GM19043 (cell line): ENCODE measurements around the gene IRF9.

Experiments used
- ATAC-seq: cut with Tn5 transposase; IDR thresholded peaks from one replicate; pipeline ENCODE4 v1.9.1; 2021; ENCODE audit warnings: low read depth; ENCODE audit not compliant: unreplicated experiment

The IRF9 gene

DNA sequence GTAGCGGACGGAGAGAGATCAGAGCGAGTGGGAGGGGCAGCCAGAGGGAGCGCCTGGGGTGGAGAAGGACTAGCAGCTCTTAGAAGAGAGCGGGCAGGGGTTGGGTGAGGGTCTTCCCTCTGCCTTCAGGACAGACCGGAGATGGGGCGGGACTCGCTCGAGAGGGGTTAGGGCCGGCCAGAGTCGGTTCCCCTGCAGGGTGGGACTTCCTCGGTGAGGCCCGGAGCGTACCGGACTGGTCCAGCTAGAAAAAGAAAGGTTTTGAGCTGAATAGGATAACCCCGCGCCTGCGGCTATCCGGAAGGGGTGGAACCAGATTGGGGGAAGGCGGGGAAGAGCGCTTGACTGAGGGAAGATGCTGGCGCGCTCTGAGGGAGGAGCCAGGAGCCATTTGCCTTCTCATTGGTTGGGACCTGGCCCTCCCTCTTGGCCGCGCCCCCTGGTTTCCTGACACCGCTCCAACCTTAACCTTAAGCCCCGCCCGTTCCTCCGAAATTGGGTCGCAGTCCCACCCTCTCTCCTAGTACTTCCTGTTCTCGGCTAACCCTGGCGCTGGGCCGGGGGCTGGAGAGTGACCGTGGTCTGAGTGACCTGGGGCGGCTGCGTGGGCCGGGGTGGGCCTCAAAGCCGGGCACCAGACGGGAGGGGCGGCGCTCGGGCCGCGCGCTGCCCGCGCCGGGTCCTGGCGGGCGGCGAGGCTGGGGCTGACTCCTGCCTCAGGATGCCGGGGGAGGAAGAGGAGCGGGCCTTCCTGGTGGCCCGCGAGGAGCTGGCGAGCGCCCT lies 13.9 kb upstream of the IRF9 start, which contains the start of gene RNF31:
Gene RNF31, plus strand, starts transcription at position 521 of the 783 bp plus-strand sequence. Its CDS starts 201 bp downstream, at position 722.
- ATAC-seq, result peak; percentile 79

DNA sequence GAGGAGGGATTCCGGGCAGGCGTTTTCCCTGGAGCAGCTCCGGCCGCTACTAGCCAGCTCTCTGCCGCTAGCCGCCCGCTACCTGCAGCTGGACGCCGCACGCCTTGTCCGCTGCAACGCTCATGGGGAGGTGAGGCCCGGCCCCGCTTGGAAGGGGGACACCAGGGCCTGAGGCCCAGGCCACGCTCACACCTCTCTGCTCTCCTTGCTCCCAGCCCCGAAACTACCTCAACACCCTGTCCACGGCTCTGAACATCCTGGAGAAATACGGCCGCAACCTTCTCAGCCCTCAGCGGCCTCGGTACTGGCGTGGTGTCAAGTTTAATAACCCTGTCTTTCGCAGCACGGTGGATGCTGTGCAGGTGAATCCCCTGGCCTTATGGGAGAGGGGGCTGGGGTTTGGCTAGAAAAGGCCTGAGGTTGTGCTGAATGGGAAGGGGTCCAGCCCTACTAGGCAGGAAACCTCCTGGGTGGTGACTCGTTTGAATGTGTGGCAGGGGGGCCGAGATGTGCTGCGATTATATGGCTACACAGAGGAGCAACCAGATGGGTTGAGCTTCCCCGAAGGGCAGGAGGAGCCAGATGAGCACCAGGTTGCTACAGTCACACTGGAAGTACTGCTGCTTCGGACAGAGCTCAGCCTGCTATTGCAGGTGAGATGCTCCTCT lies 13.2 kb upstream of the IRF9 start:
- no peak for ATAC-seq

DNA sequence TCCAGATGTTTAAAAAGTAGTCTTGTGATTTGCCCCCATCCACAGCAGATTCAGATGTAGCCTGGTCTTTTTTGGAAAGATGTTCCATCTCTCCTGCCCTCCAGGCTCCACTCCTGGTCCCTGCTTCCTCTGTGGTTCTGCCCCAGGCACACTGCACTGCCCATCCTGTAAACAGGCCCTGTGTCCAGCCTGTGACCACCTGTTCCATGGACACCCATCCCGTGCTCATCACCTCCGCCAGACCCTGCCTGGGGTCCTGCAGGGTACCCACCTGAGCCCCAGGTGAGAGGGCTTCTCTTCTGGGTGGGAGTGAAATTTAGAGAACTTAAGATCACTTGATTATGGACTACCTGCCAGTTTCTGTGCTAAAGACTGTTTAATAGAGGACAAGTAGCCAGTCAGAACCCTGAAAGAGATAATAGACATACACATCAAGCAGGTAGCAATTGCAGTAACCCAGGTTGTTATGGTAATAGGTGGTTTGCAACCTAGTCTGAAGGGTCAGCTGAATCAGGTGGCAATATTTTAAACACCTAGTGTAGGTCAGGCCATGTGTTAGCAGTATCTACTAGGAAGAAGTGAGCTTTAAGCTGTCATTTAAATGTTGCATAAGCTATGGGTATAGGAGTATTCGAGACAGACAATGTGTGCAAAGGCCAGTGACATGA lies 11.6 kb upstream of the IRF9 start:
- ATAC-seq, result no peak

DNA sequence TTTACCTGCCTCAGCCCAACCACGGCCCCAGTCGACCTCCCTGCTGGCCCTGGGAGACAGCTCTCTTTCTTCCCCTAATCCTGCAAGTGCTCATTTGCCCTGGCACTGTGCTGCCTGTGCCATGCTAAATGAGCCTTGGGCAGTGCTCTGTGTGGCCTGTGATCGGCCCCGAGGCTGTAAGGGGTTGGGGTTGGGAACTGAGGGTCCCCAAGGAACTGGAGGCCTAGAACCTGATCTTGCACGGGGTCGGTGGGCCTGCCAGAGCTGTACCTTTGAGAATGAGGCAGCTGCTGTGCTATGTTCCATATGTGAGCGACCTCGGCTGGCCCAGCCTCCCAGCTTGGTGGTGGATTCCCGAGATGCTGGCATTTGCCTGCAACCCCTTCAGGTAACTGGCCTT lies 11.0 kb upstream of the IRF9 start:
- ATAC-seq, result no peak

DNA sequence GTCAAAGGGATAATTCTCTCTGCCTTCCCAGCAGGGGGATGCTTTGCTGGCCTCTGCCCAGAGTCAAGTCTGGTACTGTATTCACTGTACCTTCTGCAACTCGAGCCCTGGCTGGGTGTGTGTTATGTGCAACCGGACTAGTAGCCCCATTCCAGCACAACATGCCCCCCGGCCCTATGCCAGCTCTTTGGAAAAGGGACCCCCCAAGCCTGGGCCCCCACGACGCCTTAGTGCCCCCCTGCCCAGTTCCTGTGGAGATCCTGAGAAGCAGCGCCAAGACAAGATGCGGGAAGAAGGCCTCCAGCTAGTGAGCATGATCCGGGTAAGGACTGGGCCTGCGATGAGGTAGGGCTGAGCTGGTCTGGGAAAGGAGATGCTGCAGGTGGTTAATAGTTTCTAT lies 10.5 kb upstream of the IRF9 start:
- ATAC-seq, result no peak

DNA sequence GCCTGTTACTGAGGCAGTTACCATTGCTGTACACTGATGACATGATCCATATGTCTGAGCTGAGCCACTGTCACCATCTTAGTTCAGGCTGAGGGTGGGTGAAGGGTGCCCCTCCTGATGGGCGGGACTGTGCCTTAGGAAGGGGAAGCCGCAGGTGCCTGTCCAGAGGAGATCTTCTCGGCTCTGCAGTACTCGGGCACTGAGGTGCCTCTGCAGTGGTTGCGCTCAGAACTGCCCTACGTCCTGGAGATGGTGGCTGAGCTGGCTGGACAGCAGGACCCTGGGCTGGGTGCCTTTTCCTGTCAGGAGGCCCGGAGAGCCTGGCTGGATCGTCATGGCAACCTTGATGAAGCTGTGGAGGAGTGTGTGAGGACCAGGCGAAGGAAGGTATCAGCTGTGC lies 10.1 kb upstream of the IRF9 start:
- ATAC-seq, result no peak

DNA sequence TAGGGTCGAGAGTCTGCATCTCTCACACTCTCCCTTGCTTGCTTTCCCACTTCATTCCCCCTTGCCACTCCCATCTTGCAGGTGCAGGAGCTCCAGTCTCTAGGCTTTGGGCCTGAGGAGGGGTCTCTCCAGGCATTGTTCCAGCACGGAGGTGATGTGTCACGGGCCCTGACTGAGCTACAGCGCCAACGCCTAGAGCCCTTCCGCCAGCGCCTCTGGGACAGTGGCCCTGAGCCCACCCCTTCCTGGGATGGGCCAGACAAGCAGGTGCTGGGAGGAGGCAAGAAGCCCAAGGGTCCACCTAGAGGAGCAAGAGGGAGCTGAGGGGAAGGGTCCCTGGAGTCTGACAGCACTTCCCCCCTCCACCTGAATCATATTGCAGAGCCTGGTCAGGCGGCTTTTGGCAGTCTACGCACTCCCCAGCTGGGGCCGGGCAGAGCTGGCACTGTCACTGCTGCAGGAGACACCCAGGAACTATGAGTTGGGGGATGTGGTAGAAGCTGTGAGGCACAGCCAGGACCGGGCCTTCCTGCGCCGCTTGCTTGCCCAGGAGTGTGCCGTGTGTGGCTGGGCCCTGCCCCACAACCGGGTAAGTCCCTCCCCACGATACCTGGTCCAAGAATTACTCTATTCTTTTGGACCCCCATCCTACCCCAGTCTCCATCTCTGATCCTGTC lies 9.5 kb upstream of the IRF9 start:
- no peak for ATAC-seq

DNA sequence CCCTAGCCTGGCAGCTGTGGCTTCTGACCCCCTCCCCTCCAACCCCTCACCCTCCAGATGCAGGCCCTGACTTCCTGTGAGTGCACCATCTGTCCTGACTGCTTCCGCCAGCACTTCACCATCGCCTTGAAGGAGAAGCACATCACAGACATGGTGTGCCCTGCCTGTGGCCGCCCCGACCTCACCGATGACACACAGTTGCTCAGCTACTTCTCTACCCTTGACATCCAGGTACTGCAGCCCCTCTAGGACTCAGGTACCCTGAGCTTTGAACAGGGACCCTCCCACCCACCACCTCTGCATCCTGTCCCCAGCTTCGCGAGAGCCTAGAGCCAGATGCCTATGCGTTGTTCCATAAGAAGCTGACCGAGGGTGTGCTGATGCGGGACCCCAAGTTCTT lies 6.0 kb upstream of the IRF9 start:
- ATAC-seq, result no peak

DNA sequence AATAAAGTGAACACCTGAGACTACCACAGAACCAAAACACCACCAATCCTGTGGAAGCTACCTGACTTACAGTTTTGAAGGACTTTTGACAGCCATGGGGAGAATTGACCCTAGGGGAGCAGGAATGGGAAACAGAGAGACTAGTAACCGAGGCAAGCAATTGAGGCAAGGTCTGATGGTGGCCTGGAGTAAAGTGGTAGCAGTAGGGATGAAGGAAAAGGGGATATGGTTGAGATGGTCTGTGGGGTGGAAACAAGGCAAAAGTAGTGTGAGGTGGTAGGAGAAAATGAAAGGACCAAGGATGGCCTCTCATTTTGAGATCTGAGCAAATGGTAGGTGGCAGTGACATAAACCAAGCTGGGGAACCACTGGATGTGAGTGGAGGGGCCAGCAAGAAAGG lies 4.2 kb upstream of the IRF9 start:
- no peak for ATAC-seq

DNA sequence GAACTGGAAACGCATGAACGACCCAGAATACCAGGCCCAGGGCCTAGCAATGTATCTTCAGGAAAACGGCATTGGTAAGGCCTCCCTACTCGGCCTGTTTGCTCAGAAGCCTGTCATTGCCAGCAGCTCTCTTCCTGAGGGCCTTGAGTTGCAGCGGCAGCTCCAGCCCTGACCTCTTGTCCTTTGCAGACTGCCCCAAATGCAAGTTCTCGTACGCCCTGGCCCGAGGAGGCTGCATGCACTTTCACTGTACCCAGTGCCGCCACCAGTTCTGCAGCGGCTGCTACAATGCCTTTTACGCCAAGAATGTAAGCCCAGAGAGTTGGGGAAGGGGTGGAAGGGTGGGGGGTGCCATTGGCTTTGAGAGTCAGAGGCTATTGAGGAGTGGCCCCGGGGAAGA lies 3.7 kb upstream of the IRF9 start:
- ATAC-seq, result no peak

DNA sequence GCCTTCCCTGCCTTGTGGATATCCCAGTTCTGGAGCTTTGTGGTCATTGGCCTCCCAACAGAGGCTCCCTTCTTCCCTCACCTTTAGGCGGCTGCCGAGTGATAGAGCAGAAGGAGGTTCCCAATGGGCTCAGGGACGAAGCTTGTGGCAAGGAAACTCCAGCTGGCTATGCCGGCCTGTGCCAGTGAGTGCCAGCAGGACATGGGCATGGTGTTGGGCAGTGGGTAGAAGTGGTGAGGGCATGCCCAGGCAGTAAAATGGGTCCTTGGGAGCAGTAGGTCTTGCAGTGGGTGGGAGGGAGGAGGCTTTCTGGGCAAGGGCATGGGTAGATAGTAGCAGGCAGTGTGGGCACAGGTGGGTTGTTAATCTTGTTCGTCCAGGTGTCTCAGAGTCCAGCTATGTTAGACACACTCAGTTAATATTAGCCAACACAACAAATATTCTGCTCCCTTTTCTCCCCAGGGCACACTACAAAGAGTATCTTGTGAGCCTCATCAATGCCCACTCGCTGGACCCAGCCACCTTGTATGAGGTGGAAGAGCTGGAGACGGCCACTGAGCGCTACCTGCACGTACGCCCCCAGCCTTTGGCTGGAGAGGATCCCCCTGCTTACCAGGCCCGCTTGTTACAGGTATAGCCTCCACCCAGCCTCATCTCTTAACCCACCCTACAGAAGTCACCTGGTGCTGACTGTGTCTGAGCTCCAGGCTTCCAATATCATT lies 1.1 kb upstream of the IRF9 start:
- ATAC-seq, result no peak

DNA sequence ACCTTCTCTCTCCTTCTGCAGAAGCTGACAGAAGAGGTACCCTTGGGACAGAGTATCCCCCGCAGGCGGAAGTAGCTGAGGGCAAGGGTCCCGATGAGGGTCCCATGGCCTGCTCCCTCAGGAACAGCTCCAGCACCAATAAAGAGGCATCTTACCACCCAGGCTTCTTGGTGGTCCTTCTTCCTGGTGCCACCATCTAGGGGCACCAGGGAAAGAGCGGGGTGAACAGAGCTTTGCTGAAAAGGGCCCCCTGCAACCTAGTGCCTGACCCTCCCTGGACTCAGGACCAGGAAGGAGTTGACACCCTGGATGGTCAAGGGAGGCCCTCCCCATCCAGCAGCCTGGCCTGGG lies 591 bp upstream of the IRF9 start:
- no peak for ATAC-seq

DNA sequence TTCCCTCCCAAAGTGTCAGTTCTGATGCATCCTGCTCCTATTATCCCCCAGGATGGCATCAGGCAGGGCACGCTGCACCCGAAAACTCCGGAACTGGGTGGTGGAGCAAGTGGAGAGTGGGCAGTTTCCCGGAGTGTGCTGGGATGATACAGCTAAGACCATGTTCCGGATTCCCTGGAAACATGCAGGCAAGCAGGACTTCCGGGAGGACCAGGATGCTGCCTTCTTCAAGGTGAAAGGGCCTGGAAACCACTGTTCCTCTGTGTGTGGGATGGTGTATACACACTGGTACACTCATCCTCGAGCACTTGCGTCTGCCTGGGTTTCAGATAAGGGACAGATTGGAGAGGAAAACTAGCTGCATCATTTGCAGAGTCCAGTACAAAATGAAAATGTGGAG lies 1.0 kb downstream of the IRF9 start:
- ATAC-seq, result no peak

DNA sequence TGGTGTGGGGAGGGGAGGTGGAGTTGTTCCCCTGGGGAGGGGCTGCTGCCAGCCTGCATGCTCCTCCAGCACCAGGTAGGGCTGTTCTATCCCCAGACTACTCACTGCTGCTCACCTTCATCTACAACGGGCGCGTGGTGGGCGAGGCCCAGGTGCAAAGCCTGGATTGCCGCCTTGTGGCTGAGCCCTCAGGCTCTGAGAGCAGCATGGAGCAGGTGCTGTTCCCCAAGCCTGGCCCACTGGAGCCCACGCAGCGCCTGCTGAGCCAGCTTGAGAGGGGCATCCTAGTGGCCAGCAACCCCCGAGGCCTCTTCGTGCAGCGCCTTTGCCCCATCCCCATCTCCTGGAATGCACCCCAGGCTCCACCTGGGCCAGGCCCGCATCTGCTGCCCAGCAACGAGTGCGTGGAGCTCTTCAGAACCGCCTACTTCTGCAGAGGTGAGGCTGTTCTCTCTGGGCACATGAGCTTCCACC lies 3.5 kb downstream of the IRF9 start:
- no peak for ATAC-seq

DNA sequence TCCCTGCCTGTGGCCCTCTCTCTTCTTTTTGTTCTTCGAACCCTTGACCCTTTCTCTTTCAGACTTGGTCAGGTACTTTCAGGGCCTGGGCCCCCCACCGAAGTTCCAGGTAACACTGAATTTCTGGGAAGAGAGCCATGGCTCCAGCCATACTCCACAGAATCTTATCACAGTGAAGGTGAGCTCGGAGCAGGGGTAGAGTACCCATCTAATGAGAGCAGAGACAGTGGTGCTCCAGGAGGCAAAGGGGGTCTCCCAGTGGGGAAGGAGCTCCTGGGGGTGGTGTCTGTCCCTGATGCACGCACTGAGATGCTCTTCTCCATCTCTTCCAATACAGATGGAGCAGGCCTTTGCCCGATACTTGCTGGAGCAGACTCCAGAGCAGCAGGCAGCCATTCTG lies 4.7 kb downstream of the IRF9 start:
- no peak for ATAC-seq

DNA sequence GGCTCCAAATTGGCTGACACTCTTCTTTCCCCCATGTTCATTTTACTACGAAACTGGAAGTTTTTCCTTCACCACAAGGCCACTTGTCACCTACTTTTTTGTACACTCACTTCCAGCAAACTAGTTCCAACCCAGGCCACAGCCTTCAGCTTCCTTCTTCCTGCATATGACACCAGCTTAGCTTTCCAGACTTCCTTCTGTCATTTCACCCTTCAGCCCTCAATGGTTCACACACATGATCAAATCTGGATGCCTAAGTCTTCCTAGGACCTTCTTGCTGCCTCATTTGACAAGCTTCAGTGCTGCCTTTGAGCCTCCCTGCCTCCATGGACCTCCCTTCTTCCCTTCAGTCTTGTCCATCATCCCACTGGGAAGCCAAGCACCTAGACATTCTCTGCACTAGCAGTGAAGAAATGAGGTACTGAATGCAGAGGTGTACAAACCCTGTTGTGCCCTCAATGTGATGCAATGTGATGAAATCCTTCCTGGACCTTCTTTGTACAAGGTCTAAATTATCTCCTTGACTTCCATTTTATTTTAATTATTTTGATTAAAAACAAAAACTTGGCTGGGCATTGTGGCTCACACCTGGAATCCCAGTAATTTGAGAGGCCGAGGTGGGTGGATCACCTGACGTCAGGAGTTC lies 6.5 kb downstream of the IRF9 start:
- no peak for ATAC-seq

DNA sequence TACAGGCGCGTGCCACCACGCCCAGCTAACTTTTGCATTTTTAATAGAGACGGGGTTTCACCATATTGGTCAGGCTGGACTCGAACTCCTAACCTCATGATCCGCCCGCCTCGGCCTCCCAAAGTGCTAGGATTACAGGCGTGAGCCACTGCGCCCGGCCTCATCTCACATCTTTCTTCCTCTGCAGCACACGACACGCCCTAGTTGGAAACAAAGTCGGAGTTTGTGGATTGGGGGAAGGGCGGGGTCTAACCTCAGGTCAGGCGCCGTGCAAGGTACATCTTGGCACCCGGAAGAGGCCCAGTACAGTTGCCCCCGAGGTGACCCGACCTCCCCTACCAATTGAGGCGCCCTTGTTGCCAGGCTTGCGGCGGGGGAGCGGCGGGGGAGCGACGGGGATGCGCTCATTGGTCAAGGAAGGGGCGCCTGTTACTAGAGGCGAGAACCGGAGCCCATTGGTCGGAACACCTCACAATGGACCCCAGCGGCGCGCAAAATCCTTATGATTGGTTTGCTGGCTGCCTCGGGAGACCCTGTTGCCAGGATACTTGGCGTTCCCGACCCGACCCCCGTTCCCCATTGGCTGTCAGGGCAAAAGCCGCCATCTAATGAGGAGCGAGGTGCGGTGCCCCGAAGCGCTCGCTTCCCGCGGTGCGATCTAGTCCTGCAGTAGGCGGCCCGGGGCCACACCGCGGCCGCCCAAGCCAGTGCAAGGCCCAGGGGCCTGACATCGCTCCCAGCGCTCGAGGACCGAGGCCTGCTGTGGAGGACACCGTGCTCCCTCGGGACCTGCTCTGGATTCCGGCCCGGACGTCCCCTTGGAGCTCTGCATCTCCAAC lies 10.6 kb downstream of the IRF9 start, which contains the start of gene REC8:
Gene REC8, plus strand, starts transcription at position 659 of the 839 bp plus-strand sequence. CDS start 473 bp downstream, outside the sequence.
- ATAC-seq, result peak; percentile 83

DNA sequence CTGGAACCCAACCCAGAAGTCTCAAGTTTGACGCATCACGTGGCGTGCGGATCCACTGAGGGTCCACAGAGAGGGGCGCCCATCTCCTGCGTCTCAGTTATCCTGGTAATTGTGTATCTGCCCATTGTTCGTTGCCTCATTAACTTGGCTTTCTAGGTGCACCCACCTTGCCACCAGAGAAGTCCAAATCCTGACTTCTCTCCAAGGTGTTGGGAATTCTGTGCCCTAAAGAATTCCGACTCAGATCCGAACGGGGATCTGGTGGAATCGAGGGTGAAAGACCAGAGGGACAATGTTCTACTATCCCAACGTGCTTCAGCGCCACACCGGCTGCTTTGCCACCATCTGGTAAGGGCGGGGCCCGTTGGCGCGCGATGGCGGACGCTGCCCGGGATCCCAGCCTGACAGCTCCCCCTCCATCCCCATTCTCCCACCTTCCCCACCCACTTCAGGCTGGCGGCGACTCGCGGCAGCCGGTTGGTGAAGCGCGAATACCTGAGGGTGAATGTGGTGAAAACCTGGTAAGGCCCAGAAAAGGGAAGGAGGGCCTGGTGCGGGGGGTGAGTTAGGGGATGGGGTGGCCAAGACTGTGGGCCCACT lies 11.3 kb downstream of the IRF9 start:
- no peak for ATAC-seq

DNA sequence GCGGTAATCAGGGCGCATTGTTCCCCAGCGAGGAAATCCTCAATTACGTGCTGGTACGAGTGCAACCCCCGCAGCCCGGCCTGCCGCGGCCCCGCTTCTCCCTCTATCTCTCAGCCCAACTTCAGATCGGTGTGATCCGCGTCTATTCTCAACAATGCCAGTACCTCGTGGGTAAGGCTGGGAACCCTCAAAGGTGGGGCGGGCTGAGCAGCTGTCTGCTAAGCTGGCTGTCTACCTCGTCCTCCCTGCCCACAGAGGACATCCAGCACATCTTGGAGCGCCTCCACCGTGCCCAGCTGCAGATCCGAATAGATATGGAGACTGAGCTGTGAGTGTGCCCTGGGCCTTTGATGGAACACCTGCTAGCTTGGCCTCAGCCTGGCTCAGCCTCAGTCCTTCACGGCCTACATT lies 11.8 kb downstream of the IRF9 start:
- no peak for ATAC-seq
